GM23248 (cell line): Measurements from ENCODE around the gene TIAM2.

Experiments used
- EZH2 ChIP-seq: fragments of 200-600 bp; sonication (generic); IDR thresholded peaks from 2 replicates; pipeline ENCODE4 v1.6.1; 2018; ENCODE audit warnings: antibody characterized with exemption, mild to moderate bottlenecking; ENCODE audit not compliant: insufficient read depth, poor library complexity, severe bottlenecking
- EZH2phosphoT487 ChIP-seq: fragments of 200-600 bp; sonication (generic); IDR thresholded peaks from 2 replicates; pipeline ENCODE4 v1.6.1; 2018; ENCODE audit warnings: antibody characterized with exemption, moderate library complexity, mild to moderate bottlenecking, low read depth; ENCODE audit not compliant: insufficient read depth

GRCh38 chr6:155031091-155031490 lies 36.0 kb downstream of the TIAM2 start:
- TF ChIP-seq EZH2phosphoT487 (no peak), EZH2 (no peak)
